Nephron progenitor cell (in vitro differentiated cells): ENCODE results near the gene RXFP4.
"Not testable (repeated sequence)": the region's sequence is repeated elsewhere in the genome, so short reads cannot be mapped to it uniquely, and the experiment has no call there.

Experiments used
- DNase-seq: peaks from one replicate; pipeline ENCODE4 v3.0.0; 2021
- H3K27ac Mint-ChIP-seq: 2 replicates; pipeline ENCODE4 v1.8.0; 2021; ENCODE audit warnings: mild to moderate bottlenecking, moderate library complexity, mixed read lengths
- H3K27me3 Mint-ChIP-seq: 2 replicates; pipeline ENCODE4 v1.8.0; 2021; ENCODE audit warnings: mild to moderate bottlenecking, low read depth, mixed read lengths; ENCODE audit not compliant: poor library complexity
- H3K36me3 Mint-ChIP-seq: 2 replicates; pipeline ENCODE4 v1.8.0; 2021; ENCODE audit warnings: low read depth, mixed read lengths
- H3K4me1 Mint-ChIP-seq: 2 replicates; pipeline ENCODE4 v1.8.0; 2021; ENCODE audit warnings: mixed read lengths
- H3K4me3 Mint-ChIP-seq: 2 replicates; pipeline ENCODE4 v1.8.0; 2021; ENCODE audit warnings: mild to moderate bottlenecking, moderate library complexity, mixed read lengths
- H3K9me3 Mint-ChIP-seq: 2 replicates; pipeline ENCODE4 v1.8.0; 2021; ENCODE audit warnings: mild to moderate bottlenecking, moderate library complexity, mixed read lengths
- CTCF ChIP-seq: fragments of 200-600 bp; sonication (generic); IDR thresholded peaks from 2 replicates; pipeline ENCODE4 v1.5.0; 2021; ENCODE audit warnings: antibody characterized with exemption

The RXFP4 gene

GRCh38 chr1:155920717-155921116 is 20.7 kb upstream of the RXFP4 start:
- peaks cover 76% of the 10 kb centered on the region for H3K36me3 Mint-ChIP-seq
- no peaks in the 10 kb centered on the region for H3K4me1 Mint-ChIP-seq
- DNase-seq = no peak
- H3K9me3 Mint-ChIP-seq = no peaks in the 10 kb centered on the region
- H3K4me3 Mint-ChIP-seq = no peak overlapping the region
- H3K27ac Mint-ChIP-seq = no peak overlapping the region
- TF ChIP-seq CTCF = no peak
- H3K27me3 Mint-ChIP-seq = no peaks in the 10 kb centered on the region

- no peaks in the 10 kb centered on the region for H3K9me3 Mint-ChIP-seq
- peaks cover 84% of the 10 kb centered on the region for H3K36me3 Mint-ChIP-seq
- H3K4me1 Mint-ChIP-seq = no peaks in the 10 kb centered on the region
- no peak for DNase-seq
- no peak overlapping the region for H3K4me3 Mint-ChIP-seq
- H3K27ac Mint-ChIP-seq = peak overlapping the region; percentile 65
- no peaks in the 10 kb centered on the region for H3K27me3 Mint-ChIP-seq
- no peak for TF ChIP-seq CTCF
Observed at GRCh38 chr1:155925506-155925905, 15.9 kb upstream of the RXFP4 start.

GRCh38 chr1:155929057-155929456 is 12.4 kb upstream of the RXFP4 start:
- TF ChIP-seq CTCF = no peak
- Mint-ChIP-seq H3K27me3 (no peaks in the 10 kb centered on the region), H3K9me3 (no peaks in the 10 kb centered on the region), H3K4me1 (no peaks in the 10 kb centered on the region), H3K27ac (no peak overlapping the region), H3K4me3 (no peak overlapping the region), H3K36me3 (peaks cover 76% of the 10 kb centered on the region)
- no peak for DNase-seq

GRCh38 chr1:155930725-155931124 is 10.7 kb upstream of the RXFP4 start:
- H3K36me3 Mint-ChIP-seq = peaks cover 69% of the 10 kb centered on the region
- H3K27me3 Mint-ChIP-seq, H3K9me3 Mint-ChIP-seq, DNase-seq, H3K4me1 Mint-ChIP-seq: not testable (repeated sequence)
- peak overlapping the region; percentile 95 for H3K27ac Mint-ChIP-seq
- peak overlapping the region; percentile 78 for H3K4me3 Mint-ChIP-seq

- H3K36me3 Mint-ChIP-seq = peaks cover 62% of the 10 kb centered on the region
- H3K4me1 Mint-ChIP-seq = no peaks in the 10 kb centered on the region
- H3K27ac Mint-ChIP-seq = no peak overlapping the region
- no peaks in the 10 kb centered on the region for H3K9me3 Mint-ChIP-seq
- peak overlapping the region; percentile 78 for H3K4me3 Mint-ChIP-seq
- H3K27me3 Mint-ChIP-seq = no peaks in the 10 kb centered on the region
- no peak for DNase-seq
- TF ChIP-seq CTCF = no peak
Observed at GRCh38 chr1:155931332-155932038, 10.0 kb upstream of the RXFP4 start.

GRCh38 chr1:155932081-155932480 is 9.4 kb upstream of the RXFP4 start:
- TF ChIP-seq CTCF = no peak
- peak overlapping the region; percentile 69 for H3K4me3 Mint-ChIP-seq
- DNase-seq = no peak
- H3K9me3 Mint-ChIP-seq = no peaks in the 10 kb centered on the region
- H3K27ac Mint-ChIP-seq = no peak overlapping the region
- H3K27me3 Mint-ChIP-seq = no peaks in the 10 kb centered on the region
- no peaks in the 10 kb centered on the region for H3K4me1 Mint-ChIP-seq
- peaks cover 56% of the 10 kb centered on the region for H3K36me3 Mint-ChIP-seq
